GM21390 (cell line): Measurements from ENCODE around the gene ZNRF2.
A peak's percentile ranks its signal among the peaks of the same experiment; 100 is the strongest.

Experiments
- ATAC-seq: cut with Tn5 transposase; IDR thresholded peaks from one replicate; pipeline ENCODE4 v1.9.1; 2021; ENCODE audit not compliant: unreplicated experiment

The ZNRF2 gene

GRCh38 chr7:30321089-30321881 lies 36.9 kb downstream of the ZNRF2 start:
- peak; percentile 27 for ATAC-seq

GRCh38 chr7:30321882-30322192 lies 37.4 kb downstream of the ZNRF2 start:
- ATAC-seq, result no peak

GRCh38 chr7:30322271-30323005 lies 38.0 kb downstream of the ZNRF2 start:
- ATAC-seq, result peak; percentile 86

GRCh38 chr7:30323006-30323355 lies 38.6 kb downstream of the ZNRF2 start:
- peak; percentile 46 for ATAC-seq

GRCh38 chr7:30327813-30328212 lies 43.4 kb downstream of the ZNRF2 start:
- ATAC-seq, result no peak

GRCh38 chr7:30328381-30328780 lies 44.0 kb downstream of the ZNRF2 start:
- no peak for ATAC-seq

GRCh38 chr7:30329716-30330115 lies 45.3 kb downstream of the ZNRF2 start:
- no peak for ATAC-seq

GRCh38 chr7:30330134-30331111 lies 46.0 kb downstream of the ZNRF2 start:
- ATAC-seq, result peak; percentile 93

GRCh38 chr7:30331338-30331737 lies 46.9 kb downstream of the ZNRF2 start:
- no peak for ATAC-seq

GRCh38 chr7:30332549-30332948 lies 48.2 kb downstream of the ZNRF2 start:
- ATAC-seq, result no peak

- ATAC-seq, result no peak
Measured at GRCh38 chr7:30335763-30336487, 51.5 kb downstream of the ZNRF2 start.

- no peak for ATAC-seq
Measured at GRCh38 chr7:30344513-30344912, 60.1 kb downstream of the ZNRF2 start.

- ATAC-seq, result peak; percentile 22
Measured at GRCh38 chr7:30347226-30348082, 63.1 kb downstream of the ZNRF2 start.

GRCh38 chr7:30348083-30348560 lies 63.7 kb downstream of the ZNRF2 start:
- peak; percentile 76 for ATAC-seq

GRCh38 chr7:30349170-30349569 lies 64.8 kb downstream of the ZNRF2 start:
- no peak for ATAC-seq

- ATAC-seq, result no peak
Measured at GRCh38 chr7:30349816-30350215, 65.4 kb downstream of the ZNRF2 start.

GRCh38 chr7:30351286-30351685 lies 66.9 kb downstream of the ZNRF2 start:
- ATAC-seq, result no peak

- ATAC-seq, result no peak
Measured at GRCh38 chr7:30351724-30352123, 67.3 kb downstream of the ZNRF2 start.

- ATAC-seq, result no peak
Measured at GRCh38 chr7:30352169-30352568, 67.8 kb downstream of the ZNRF2 start.

- no peak for ATAC-seq
Measured at GRCh38 chr7:30353532-30353931, 69.1 kb downstream of the ZNRF2 start.
